ENCODE results near the gene OR5AU1. TPM values are rescaled to one million over a fixed set of nuclear protein-coding genes. Genes with fewer than 3 reads are reported as not detected.
A peak's percentile ranks its signal among the peaks of the same experiment; 100 is the strongest.

The OR5AU1 gene
- polyA plus RNA-seq, 12 donors, result 0.03 to 0.05 TPM; not detected in 10

DNA sequence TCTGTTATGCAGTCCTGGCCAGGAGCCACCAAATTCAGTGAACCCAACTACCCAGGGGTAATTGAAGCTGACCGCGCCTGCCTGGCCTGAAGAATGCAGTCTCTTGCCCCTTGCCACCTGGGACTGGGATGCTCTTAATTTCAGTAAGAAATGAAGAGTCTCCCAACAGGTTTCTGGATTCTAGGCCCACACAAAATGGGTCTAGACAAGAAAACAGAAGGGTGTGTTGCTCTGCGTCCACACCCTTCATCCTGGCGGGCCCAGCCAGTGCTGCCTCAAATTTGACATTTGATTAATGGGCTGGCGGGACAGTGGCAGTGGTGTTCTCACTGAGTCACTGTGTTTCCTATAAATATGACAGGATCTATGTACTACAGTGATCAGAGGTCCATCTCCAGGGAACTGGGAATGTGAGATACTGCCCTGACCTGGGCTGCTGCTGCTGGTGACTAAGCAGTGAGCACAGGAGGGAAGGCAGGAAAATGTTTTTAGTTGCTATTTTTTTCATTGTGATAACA, 48.5 kb downstream of the OR5AU1 start:
- no peak for DNase-seq

- peak; percentile 86 for DNase-seq
Measured at GRCh38 chr14:21106498-21107282, 49.2 kb downstream of the OR5AU1 start.

DNA sequence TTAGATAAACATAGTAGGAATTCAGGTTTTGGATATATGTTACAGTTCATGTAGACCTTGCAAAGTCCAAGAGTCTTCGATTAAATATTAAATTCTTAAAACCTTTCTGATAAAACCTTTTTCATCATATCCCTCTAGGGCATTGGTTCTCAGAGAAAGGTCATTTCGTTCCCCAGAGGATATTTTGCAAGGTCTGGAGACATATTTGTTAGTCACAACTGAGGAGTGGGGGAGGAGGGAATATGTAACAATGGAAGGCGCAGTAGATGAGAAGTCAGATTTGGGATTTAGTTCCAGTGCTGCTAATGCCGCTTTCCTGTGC, 49.7 kb downstream of the OR5AU1 start:
- no peak for DNase-seq

- no peak for DNase-seq
Measured at GRCh38 chr14:21105095-21105494, 50.8 kb downstream of the OR5AU1 start.

Other genes starting within 250 kb of the OR5AU1 start
- gene RNASE2, start 200.6 kb downstream of the OR5AU1 start, polyA plus RNA-seq (ENCODE audit: insufficient read length in 12 of 12), result 10 to 100 TPM in 1 of 12 donors, 1 to 10 TPM in 1, under 1 TPM in 7, not detected in 3; 0.40 to 13.3 (median 0.72) TPM
- gene METTL17, start 166.1 kb downstream of the OR5AU1 start, polyA plus RNA-seq (ENCODE audit: insufficient read length in 12 of 12), result 10 to 100 TPM in 11 of 12 donors, not detected in 1; 41.2 to 84.2 (median 63.5) TPM
- gene SLC39A2, start 156.8 kb downstream of the OR5AU1 start, polyA plus RNA-seq (ENCODE audit: insufficient read length in 12 of 12), result 1 to 10 TPM in 2 of 12 donors, under 1 TPM in 2, not detected in 8; 0.15 to 1.6 (median 0.81) TPM
- 100 to 1,000 TPM in 11 of 12 donors, not detected in 1; 110 to 226 (median 185) TPM for gene NDRG2, start 131.0 kb downstream of the OR5AU1 start, polyA plus RNA-seq (ENCODE audit: insufficient read length in 12 of 12)
- gene TPPP2, start 125.8 kb downstream of the OR5AU1 start, polyA plus RNA-seq (ENCODE audit: insufficient read length in 12 of 12), result under 1 TPM in 10 of 12 donors, not detected in 2; 0.34 to 0.78 (median 0.59) TPM
- gene RNASE13, start 121.3 kb downstream of the OR5AU1 start, polyA plus RNA-seq (ENCODE audit: insufficient read length in 12 of 12), result under 1 TPM in 6 of 12 donors, not detected in 6; 0.14 to 0.31 (median 0.24) TPM
- under 1 TPM in 5 of 12 donors, not detected in 7; 0.11 to 0.40 (median 0.16) TPM for gene RNASE7, start 113.7 kb downstream of the OR5AU1 start, polyA plus RNA-seq (ENCODE audit: insufficient read length in 12 of 12)
- not detected for gene RNASE8, start 98.2 kb downstream of the OR5AU1 start, polyA plus RNA-seq (ENCODE audit: insufficient read length in 12 of 12)
- 100 to 1,000 TPM in 1 of 12 donors, 10 to 100 TPM in 11; 52.3 to 196 (median 66.0) TPM for gene ARHGEF40, start 85.8 kb downstream of the OR5AU1 start, polyA plus RNA-seq (ENCODE audit: insufficient read length in 12 of 12)
- gene ZNF219, start 57.4 kb downstream of the OR5AU1 start, polyA plus RNA-seq (ENCODE audit: insufficient read length in 12 of 12), result 10 to 100 TPM in 11 of 12 donors, not detected in 1; 11.1 to 32.5 (median 14.7) TPM
- under 1 TPM in 10 of 12 donors, not detected in 2; 0.27 to 0.82 (median 0.52) TPM for gene TMEM253, start 55.0 kb downstream of the OR5AU1 start, polyA plus RNA-seq (ENCODE audit: insufficient read length in 12 of 12)
- gene HNRNPC, start 113.4 kb upstream of the OR5AU1 start, polyA plus RNA-seq (ENCODE audit: insufficient read length in 12 of 12), result 100 to 1,000 TPM in 11 of 12 donors, not detected in 1; 385 to 728 (median 453) TPM
- under 1 TPM in 10 of 12 donors, not detected in 2; 0.26 to 0.86 (median 0.50) TPM for gene RPGRIP1, start 124.0 kb upstream of the OR5AU1 start, polyA plus RNA-seq (ENCODE audit: insufficient read length in 12 of 12)
- 10 to 100 TPM in 11 of 12 donors, not detected in 1; 69.7 to 89.1 (median 82.0) TPM for gene SUPT16H, start 228.0 kb upstream of the OR5AU1 start, polyA plus RNA-seq (ENCODE audit: insufficient read length in 12 of 12)

All from muscle of arm (tissue), 12 donors.